DOHH2 (cell line): ENCODE measurements around the gene FLYWCH2.
"Not testable (repeated sequence)": the region's sequence is repeated elsewhere in the genome, so short reads cannot be mapped to it uniquely, and the experiment has no call there.

Source experiments
- H3F3A ChIP-seq: fragments of 200-600 bp; sonication (generic), shearing (Covaris generic); 2 replicates; pipeline ENCODE4 v1.6.0; 2016; ENCODE audit warnings: antibody characterized with exemption, mild to moderate bottlenecking; ENCODE audit not compliant: control insufficient read depth, insufficient read depth
- H3K27ac ChIP-seq: fragments of 200-600 bp; sonication (generic); 2 replicates; pipeline ENCODE4 v1.5.1; 2014; ENCODE audit warnings: low read depth, mild to moderate bottlenecking, low read length, moderate library complexity
- H3K27me3 ChIP-seq: fragments of 200-600 bp; sonication (generic); 2 replicates; pipeline ENCODE4 v1.6.1; 2014; ENCODE audit warnings: mild to moderate bottlenecking, low read length, mixed read lengths; ENCODE audit not compliant: control insufficient read depth
- H3K36me3 ChIP-seq: fragments of 200-600 bp; sonication (generic); 2 replicates; pipeline ENCODE4 v1.6.1; 2014; ENCODE audit warnings: mild to moderate bottlenecking, low read length, moderate library complexity, mixed read lengths; ENCODE audit not compliant: control insufficient read depth
- H3K4me1 ChIP-seq: fragments of 200-600 bp; sonication (generic); 2 replicates; pipeline ENCODE4 v1.6.1; 2014; ENCODE audit warnings: mild to moderate bottlenecking, low read length, mixed read lengths; ENCODE audit not compliant: control insufficient read depth
- H3K4me2 ChIP-seq: fragments of 200-600 bp; sonication (generic); 2 replicates; pipeline ENCODE4 v1.6.0; 2014; ENCODE audit warnings: mild to moderate bottlenecking, low read length, moderate library complexity
- H3K4me3 ChIP-seq: fragments of 200-600 bp; sonication (generic); 2 replicates; pipeline ENCODE4 v1.5.1; 2014; ENCODE audit warnings: mild to moderate bottlenecking, low read length, mixed read lengths
- H3K79me2 ChIP-seq: fragments of 200-600 bp; sonication (generic); 2 replicates; pipeline ENCODE4 v1.6.1; 2014; ENCODE audit warnings: mild to moderate bottlenecking, low read length, mixed read lengths; ENCODE audit not compliant: control insufficient read depth
- H3K9me2 ChIP-seq: fragments of 200-600 bp; sonication (generic); replicated peaks from 2 replicates; pipeline ENCODE4 v1.6.1; 2014; ENCODE audit warnings: mild to moderate bottlenecking, low read length, mixed read lengths; ENCODE audit not compliant: control insufficient read depth
- H3K9me3 ChIP-seq: fragments of 200-600 bp; sonication (generic); 2 replicates; pipeline ENCODE4 v1.6.1; 2014; ENCODE audit warnings: antibody characterized with exemption, low read length, mixed read lengths; ENCODE audit not compliant: control insufficient read depth, insufficient read depth
- H4K20me1 ChIP-seq: fragments of 200-600 bp; sonication (generic); 2 replicates; pipeline ENCODE4 v1.6.0; 2014; ENCODE audit warnings: low read depth, mild to moderate bottlenecking, antibody characterized with exemption, low read length, moderate library complexity; ENCODE audit not compliant: control insufficient read depth, insufficient read depth
- CTCF ChIP-seq: fragments of 200-600 bp; sonication (generic); IDR thresholded peaks from one replicate; pipeline ENCODE4 v1.5.1; 2014; ENCODE audit warnings: antibody characterized with exemption, mild to moderate bottlenecking, low read depth, low read length; ENCODE audit not compliant: poor library complexity, severe bottlenecking
- EZH2phosphoT487 ChIP-seq: fragments of 200-600 bp; sonication (generic); IDR thresholded peaks from 2 replicates; pipeline ENCODE4 v1.6.1; 2017; ENCODE audit warnings: borderline replicate concordance, mild to moderate bottlenecking, antibody characterized with exemption, low read length, moderate library complexity, mixed read lengths

FLYWCH2 gene

GRCh38 chr16:2928796-2929195, 45.8 kb downstream of the FLYWCH2 start:
- no peak for TF ChIP-seq CTCF
- no peak for TF ChIP-seq EZH2phosphoT487

GRCh38 chr16:2929693-2930092, 46.7 kb downstream of the FLYWCH2 start:
- H3K4me3 ChIP-seq, result no peak overlapping the region
- no peaks in the 10 kb centered on the region for H3K9me3 ChIP-seq
- H3K27me3 ChIP-seq, result no peaks in the 10 kb centered on the region
- H3K4me2 ChIP-seq, result no peak overlapping the region
- TF ChIP-seq CTCF, result no peak
- TF ChIP-seq EZH2phosphoT487, result no peak
- H3K79me2 ChIP-seq, result no peaks in the 10 kb centered on the region
- no peaks in the 10 kb centered on the region for H3K9me2 ChIP-seq
- peaks cover 3% of the 10 kb centered on the region for H3K36me3 ChIP-seq
- H3K27ac ChIP-seq, result no peak overlapping the region
- no peaks in the 10 kb centered on the region; the same call in 1 of the 2 replicates for H4K20me1 ChIP-seq
- H3F3A ChIP-seq, result no peaks in the 10 kb centered on the region; the same call in 1 of the 2 replicates
- H3K4me1 ChIP-seq, result peaks cover 10% of the 10 kb centered on the region

More at GRCh38 chr16:2928796-2929195, 45.8 kb downstream of the FLYWCH2 start:
- no peaks in the 10 kb centered on the region for H3K79me2 ChIP-seq
- H3K27ac ChIP-seq, result no peak overlapping the region
- H3K4me2 ChIP-seq, result no peak overlapping the region
- no peaks in the 10 kb centered on the region; the same call in 1 of the 2 replicates for H4K20me1 ChIP-seq
- no peak overlapping the region for H3K4me3 ChIP-seq
- H3K4me1 ChIP-seq, result peaks cover 10% of the 10 kb centered on the region
- no peaks in the 10 kb centered on the region for H3K27me3 ChIP-seq
- H3F3A ChIP-seq, result no peaks in the 10 kb centered on the region; the same call in 1 of the 2 replicates
- peaks cover 3% of the 10 kb centered on the region for H3K36me3 ChIP-seq
- no peaks in the 10 kb centered on the region for H3K9me3 ChIP-seq
- H3K9me2 ChIP-seq, result no peaks in the 10 kb centered on the region

GRCh38 chr16:2930236-2930635, 47.2 kb downstream of the FLYWCH2 start:
- Histone ChIP-seq H4K20me1 (no peaks in the 10 kb centered on the region), H3K27me3 (no peaks in the 10 kb centered on the region), H3K27ac (no peak overlapping the region), H3K79me2 (no peaks in the 10 kb centered on the region), H3K4me3 (no peak overlapping the region), H3K36me3 (peaks cover 3% of the 10 kb centered on the region), H3F3A (no peaks in the 10 kb centered on the region; the same call in 1 of the 2 replicates), H3K4me2 (no peak overlapping the region), H3K9me3 (no peaks in the 10 kb centered on the region), H3K9me2 (no peaks in the 10 kb centered on the region), H3K4me1 (peaks cover 10% of the 10 kb centered on the region)
- TF ChIP-seq EZH2phosphoT487, result no peak
- no peak for TF ChIP-seq CTCF

- H3K9me3 ChIP-seq, H3K27ac ChIP-seq, H3K27me3 ChIP-seq, H3K36me3 ChIP-seq, H3K9me2 ChIP-seq, H3K4me3 ChIP-seq, H3F3A ChIP-seq, H4K20me1 ChIP-seq, H3K4me2 ChIP-seq, H3K4me1 ChIP-seq, H3K79me2 ChIP-seq: not testable (repeated sequence)
Measured at GRCh38 chr16:2931231-2931914, 48.4 kb downstream of the FLYWCH2 start.
